GM10248 (cell line): ENCODE measurements around the gene HAND1.

Experiments used
- CTCF ChIA-PET: fragments of 300-600 bp; sonication (Branson Sonifier 250); formaldehyde crosslinking; extraction: SDS; loops from one replicate; lab custom pipeline; 2021; ENCODE audit warnings: antibody characterized with exemption; lab: Yijun Ruan, JAX
- POLR2A ChIA-PET: fragments of 350-650 bp; sonication (Branson Sonifier 250); formaldehyde crosslinking; extraction: SDS; loops from one replicate; lab custom pipeline; 2020; ENCODE audit warnings: antibody characterized with exemption; lab: Yijun Ruan, JAX
- DNase-seq: peaks from one replicate; pipeline ENCODE4 v3.0.0; 2012; ENCODE audit errors: extremely low spot score
- CTCF ChIP-seq: IDR thresholded peaks from 2 replicates; pipeline ENCODE4 v1.5.1; 2012; ENCODE audit warnings: mild to moderate bottlenecking, low read depth; ENCODE audit errors: extremely low read depth, missing control alignments, control extremely low read depth

The HAND1 gene

GRCh38 chr5:154478752-154479159, 729 bp upstream of the HAND1 start:
- CTCF ChIA-PET = interaction anchor here (0.9 kb wide), 1 partner anchor 42 kb away, joined by 3 read pairs; no protein-coding TSS in a partner anchor
- POLR2A ChIA-PET = no interaction called here
- no peak for DNase-seq
- no peak for TF ChIP-seq CTCF

GRCh38 chr5:154477382-154478223, 424 bp downstream of the HAND1 start:
- no peak for TF ChIP-seq CTCF
- ChIA-PET CTCF (interaction anchor here (0.6 to 2.2 kb wide), 4 partner anchors 9 to 43 kb away, joined by 3 to 9 read pairs (median 4); no protein-coding TSS in a partner anchor), POLR2A (interaction anchor here (0.6 kb wide), 1 partner anchor 104 kb away, joined by 3 read pairs; no protein-coding TSS in a partner anchor)
- DNase-seq = no peak

GRCh38 chr5:154476354-154477205, 1.4 kb downstream of the HAND1 start:
- CTCF ChIA-PET = interaction anchor here (0.8 to 2.2 kb wide), 4 partner anchors 8 to 404 kb away, joined by 3 to 9 read pairs (median 4); no protein-coding TSS in a partner anchor
- no peak for TF ChIP-seq CTCF
- POLR2A ChIA-PET = interaction anchor here (0.6 kb wide), 1 partner anchor 105 kb away, joined by 3 read pairs; no protein-coding TSS in a partner anchor
- DNase-seq = no peak

GRCh38 chr5:154475591-154476353, 2.3 kb downstream of the HAND1 start:
- ChIA-PET CTCF (interaction anchor here (0.8 to 2.2 kb wide), 3 partner anchors 7 to 403 kb away, joined by 3 to 9 read pairs (median 4); no protein-coding TSS in a partner anchor), POLR2A (no interaction called here)
- no peak for TF ChIP-seq CTCF
- DNase-seq = no peak

- CTCF ChIA-PET = interaction anchor here (1.3 kb wide), 2 partner anchors 101 to 135 kb away, joined by 3 to 4 read pairs; no protein-coding TSS in a partner anchor
- no peak for DNase-seq
- no peak for TF ChIP-seq CTCF
- POLR2A ChIA-PET = no interaction called here
Measured at GRCh38 chr5:154474396-154475334, 3.4 kb downstream of the HAND1 start.
